CD8-positive, alpha-beta memory T cell (primary cell): ENCODE results near the gene LDHAL6B. TPM values are rescaled to one million over a fixed set of nuclear protein-coding genes. Genes with fewer than 3 reads are reported as not detected.
"Not testable (repeated sequence)": the region's sequence is repeated elsewhere in the genome, so short reads cannot be mapped to it uniquely, and the experiment has no call there.

Experiments
- CTCF ChIA-PET: fragments of 350-600 bp; sonication (Branson Sonifier 250); formaldehyde crosslinking; loops from one replicate; lab custom pipeline; 2021; ENCODE audit warnings: antibody characterized with exemption; lab: Charles Lee
- POLR2A ChIA-PET: fragments of 350-600 bp; sonication (Branson Sonifier 250); formaldehyde crosslinking; loops from one replicate; lab custom pipeline; 2021; ENCODE audit warnings: antibody characterized with exemption; lab: Charles Lee
- DNase-seq, 5 donors: peaks; one replicate each; pipeline versions ENCODE4 v3.0.0 to v3.0.0-alpha.2; 2020 to 2022; ENCODE audit warnings: mixed read lengths in 1 of 5
- H3K27ac ChIP-seq: one replicate; pipeline ENCODE4 v1.7.0; 2013; ENCODE audit warnings: low read depth, mild to moderate bottlenecking, low read length, moderate library complexity
- H3K27me3 ChIP-seq: 2 replicates; pipeline ENCODE4 v1.7.0; 2013; ENCODE audit warnings: low read length, mild to moderate bottlenecking; ENCODE audit not compliant: insufficient read depth, poor library complexity, severe bottlenecking
- H3K36me3 ChIP-seq: 2 replicates; pipeline ENCODE4 v1.7.0; 2013; ENCODE audit warnings: mild to moderate bottlenecking, low read length, moderate library complexity; ENCODE audit not compliant: insufficient read depth
- H3K4me1 ChIP-seq: 2 replicates; pipeline ENCODE4 v1.7.0; 2013; ENCODE audit warnings: mild to moderate bottlenecking, low read length, moderate library complexity; ENCODE audit not compliant: insufficient read depth
- H3K4me3 ChIP-seq: 2 replicates; pipeline ENCODE4 v1.7.0; 2013; ENCODE audit warnings: mild to moderate bottlenecking, low read length
- H3K9me3 ChIP-seq: 2 replicates; pipeline ENCODE4 v1.7.0; 2013; ENCODE audit warnings: mild to moderate bottlenecking, low read length
- H3K27ac Mint-ChIP-seq, 8 donors: one replicate each; pipeline ENCODE4 v1.8.0; 2020 to 2021; ENCODE audit warnings: mixed read lengths in 8 of 8, mild to moderate bottlenecking in 6 of 8, inconsistent platforms in 3 of 8, moderate library complexity in 3 of 8
- H3K27me3 Mint-ChIP-seq, 2 donors: one replicate each; pipeline ENCODE4 v1.8.0; 2020 to 2021; ENCODE audit warnings: mixed read lengths in 2 of 2, mild to moderate bottlenecking in 1 of 2, moderate library complexity in 1 of 2
- H3K36me3 Mint-ChIP-seq, 3 donors: one replicate each; pipeline ENCODE4 v1.8.0; 2020 to 2021; ENCODE audit warnings: mixed read lengths in 3 of 3, inconsistent platforms in 1 of 3, mild to moderate bottlenecking in 1 of 3
- H3K4me1 Mint-ChIP-seq, 3 donors: one replicate each; pipeline ENCODE4 v1.8.0; 2020 to 2021; ENCODE audit warnings: mixed read lengths in 3 of 3, inconsistent platforms in 1 of 3, mild to moderate bottlenecking in 1 of 3
- H3K4me3 Mint-ChIP-seq, 7 donors: one replicate each; pipeline ENCODE4 v1.8.0; 2020 to 2021; ENCODE audit warnings: mixed read lengths in 7 of 7, mild to moderate bottlenecking in 6 of 7, moderate library complexity in 4 of 7, inconsistent platforms in 2 of 7
- H3K9me3 Mint-ChIP-seq, 5 donors: one replicate each; pipeline ENCODE4 v1.8.0; 2020 to 2022; ENCODE audit warnings: mixed read lengths in 5 of 5, mild to moderate bottlenecking in 3 of 5, moderate library complexity in 2 of 5, inconsistent platforms in 1 of 5
- polyA plus RNA-seq: library from polyadenylated mRNA; unstranded; fragments of 300-500 nt; fragmentation: Illumina TruSeq; gene quantifications from one replicate; pipeline ENCODE4 v1.2.3, GENCODE V29; 2021
- total RNA-seq, 2 experiments: library from RNA; stranded (reverse); gene quantifications; one replicate each; pipeline ENCODE4 v1.2.3, GENCODE V29; 2021

The LDHAL6B gene
- total RNA-seq (not detected), polyA plus RNA-seq (not detected)

DNA sequence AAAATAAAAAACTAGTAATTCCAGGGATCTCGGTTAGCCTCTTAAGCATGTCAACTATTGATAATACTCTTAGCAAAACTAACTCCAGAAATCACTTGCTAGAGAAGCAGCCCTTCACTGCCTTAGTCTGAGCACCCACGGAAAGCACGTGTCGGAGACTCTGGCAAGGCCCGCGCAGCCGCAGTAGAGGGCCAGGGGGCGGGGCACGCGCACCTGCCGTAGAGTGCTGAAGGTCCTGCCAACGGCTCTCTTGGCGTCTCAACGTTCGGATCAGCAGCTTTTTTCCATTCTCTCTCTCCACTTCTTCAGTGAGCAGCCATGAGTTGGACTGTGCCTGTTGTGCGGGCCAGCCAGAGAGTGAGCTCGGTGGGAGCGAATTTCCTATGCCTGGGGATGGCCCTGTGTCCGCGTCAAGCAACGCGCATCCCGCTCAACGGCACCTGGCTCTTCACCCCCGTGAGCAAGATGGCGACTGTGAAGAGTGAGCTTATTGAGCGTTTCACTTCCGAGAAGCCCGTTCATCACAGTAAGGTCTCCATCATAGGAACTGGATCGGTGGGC is at the start of gene LDHAL6B:
Gene LDHAL6B (plus strand): TSS at position 221 of the 561 bp plus-strand sequence. CDS start 98 bp downstream, at position 319.
- no peaks in the 10 kb centered on the region for H3K36me3 Mint-ChIP-seq
- no peaks in the 10 kb centered on the region for H3K4me1 Mint-ChIP-seq
- no peak within 1 kb of the TSS for H3K27ac ChIP-seq
- no peak within 1 kb of the TSS for H3K4me3 Mint-ChIP-seq
- H3K9me3 Mint-ChIP-seq: no peaks in the 10 kb centered on the region
- no peaks in the 10 kb centered on the region for H3K4me1 ChIP-seq
- no peaks in the 10 kb centered on the region for H3K27me3 ChIP-seq
- H3K36me3 ChIP-seq: no peaks in the 10 kb centered on the region
- ChIA-PET CTCF (no interaction called here), POLR2A (no interaction called here)
- H3K27ac Mint-ChIP-seq: no peak within 1 kb of the TSS
- H3K4me3 ChIP-seq: no peak within 1 kb of the TSS
- peaks cover 1 to 10% of the 10 kb centered on the region in 2 donors for H3K27me3 Mint-ChIP-seq
- no peak for DNase-seq
- no peaks in the 10 kb centered on the region for H3K9me3 ChIP-seq

- no peak overlapping the region for H3K27ac Mint-ChIP-seq
- POLR2A ChIA-PET: no interaction called here
- CTCF ChIA-PET: no interaction called here
- no peaks in the 10 kb centered on the region for H3K27me3 ChIP-seq
- H3K36me3 Mint-ChIP-seq: no peaks in the 10 kb centered on the region
- no peak overlapping the region for H3K4me3 Mint-ChIP-seq
- H3K4me1 ChIP-seq: no peaks in the 10 kb centered on the region
- H3K9me3 ChIP-seq: no peaks in the 10 kb centered on the region
- DNase-seq: no peak
- no peak overlapping the region for H3K27ac ChIP-seq
- no peak overlapping the region for H3K4me3 ChIP-seq
- H3K27me3 Mint-ChIP-seq: peaks cover 0 to 2% of the 10 kb centered on the region in 2 donors
- H3K9me3 Mint-ChIP-seq: no peaks in the 10 kb centered on the region
- H3K4me1 Mint-ChIP-seq: no peaks in the 10 kb centered on the region
- no peaks in the 10 kb centered on the region for H3K36me3 ChIP-seq
Observed at GRCh38 chr15:59157396-59157795, 49.2 kb upstream of the LDHAL6B start.

GRCh38 chr15:59157840-59158700 is 48.6 kb upstream of the LDHAL6B start:
- Histone ChIP-seq H3K9me3 (no peaks in the 10 kb centered on the region), H3K27ac (no peak overlapping the region), H3K4me3 (no peak overlapping the region), H3K4me1 (no peaks in the 10 kb centered on the region), H3K27me3 (no peaks in the 10 kb centered on the region), H3K36me3 (no peaks in the 10 kb centered on the region)
- Mint-ChIP-seq H3K36me3 (no peaks in the 10 kb centered on the region), H3K27ac (peak overlapping the region in 1 of 8 donors; percentile 7), H3K4me1 (no peaks in the 10 kb centered on the region), H3K27me3 (peaks cover 0 to 2% of the 10 kb centered on the region in 2 donors), H3K4me3 (no peak overlapping the region), H3K9me3 (no peaks in the 10 kb centered on the region)
- ChIA-PET POLR2A (no interaction called here), CTCF (no interaction called here)
- no peak for DNase-seq

DNA sequence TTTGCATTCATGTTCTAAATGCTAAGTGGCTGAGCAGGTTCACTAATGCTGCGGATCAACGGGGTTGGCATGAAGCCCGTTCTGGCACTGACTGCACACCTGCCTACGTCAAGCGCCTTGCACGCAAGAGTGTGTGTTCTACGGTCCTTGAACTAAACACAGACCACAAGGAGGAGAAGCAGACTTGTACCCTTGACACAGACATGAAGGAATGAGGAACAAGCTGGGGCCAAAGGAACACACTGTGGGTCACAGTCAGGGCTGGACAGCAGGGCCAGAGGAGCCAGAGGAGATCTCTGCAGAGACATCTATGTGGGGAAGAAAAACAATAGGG is 48.0 kb upstream of the LDHAL6B start:
- no peak for DNase-seq
- no peaks in the 10 kb centered on the region for H3K36me3 ChIP-seq
- H3K27me3 Mint-ChIP-seq: peaks cover 0 to 2% of the 10 kb centered on the region in 2 donors
- no peaks in the 10 kb centered on the region for H3K27me3 ChIP-seq
- no peaks in the 10 kb centered on the region for H3K36me3 Mint-ChIP-seq
- no peaks in the 10 kb centered on the region for H3K9me3 Mint-ChIP-seq
- no peak overlapping the region for H3K4me3 ChIP-seq
- peak overlapping the region in 1 of 7 donors; percentile 62 for H3K4me3 Mint-ChIP-seq
- H3K9me3 ChIP-seq: no peaks in the 10 kb centered on the region
- no peak overlapping the region for H3K27ac ChIP-seq
- H3K27ac Mint-ChIP-seq: peak overlapping the region in 1 of 8 donors; percentile 7
- H3K4me1 ChIP-seq: no peaks in the 10 kb centered on the region
- CTCF ChIA-PET: no interaction called here
- POLR2A ChIA-PET: no interaction called here
- no peaks in the 10 kb centered on the region for H3K4me1 Mint-ChIP-seq

DNA sequence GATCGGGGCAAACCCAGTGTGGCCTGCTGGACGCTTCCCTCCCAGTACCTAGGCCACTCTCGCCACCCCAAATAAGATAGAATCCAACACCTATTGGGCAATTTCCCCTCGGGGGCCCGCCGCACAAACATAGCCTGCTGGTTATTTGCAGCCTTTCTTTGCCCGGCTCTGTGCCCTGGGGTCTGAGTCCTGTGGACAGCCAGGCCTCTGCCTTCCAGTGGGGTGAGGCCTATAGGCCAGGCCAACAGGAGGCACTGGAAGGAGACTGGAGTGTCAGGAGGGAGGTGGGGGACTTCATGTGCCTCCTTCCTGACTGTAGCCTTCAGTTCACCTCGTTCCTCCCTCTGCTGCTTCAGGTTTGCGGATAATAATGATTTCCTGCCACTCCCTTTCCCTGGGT is 47.4 kb upstream of the LDHAL6B start:
- ChIA-PET POLR2A (no interaction called here), CTCF (no interaction called here)
- Mint-ChIP-seq H3K4me3 (peak overlapping the region in 1 of 7 donors; percentile 70), H3K27ac (no peak overlapping the region), H3K36me3 (no peaks in the 10 kb centered on the region), H3K4me1 (no peaks in the 10 kb centered on the region), H3K27me3 (peaks cover 0 to 2% of the 10 kb centered on the region in 2 donors), H3K9me3 (no peaks in the 10 kb centered on the region)
- Histone ChIP-seq H3K27me3 (no peaks in the 10 kb centered on the region), H3K4me1 (no peaks in the 10 kb centered on the region), H3K36me3 (no peaks in the 10 kb centered on the region), H3K9me3 (no peaks in the 10 kb centered on the region), H3K4me3 (no peak overlapping the region), H3K27ac (no peak overlapping the region)
- no peak for DNase-seq

GRCh38 chr15:59160880-59161593 is 45.6 kb upstream of the LDHAL6B start:
- ChIA-PET CTCF (interaction anchor here (0.9 kb wide), 1 partner anchor 369 kb away, joined by 3 read pairs; no protein-coding TSS in a partner anchor), POLR2A (no interaction called here)
- Mint-ChIP-seq H3K9me3 (no peaks in the 10 kb centered on the region), H3K4me1 (no peaks in the 10 kb centered on the region), H3K27ac (no peak overlapping the region), H3K4me3 (no peak overlapping the region), H3K27me3 (peaks cover 0 to 3% of the 10 kb centered on the region in 2 donors), H3K36me3 (no peaks in the 10 kb centered on the region)
- H3K36me3 ChIP-seq: no peaks in the 10 kb centered on the region
- no peak overlapping the region for H3K4me3 ChIP-seq
- no peaks in the 10 kb centered on the region for H3K27me3 ChIP-seq
- DNase-seq: peak in 1 of 5 donors; percentile 13
- no peaks in the 10 kb centered on the region for H3K9me3 ChIP-seq
- H3K4me1 ChIP-seq: no peaks in the 10 kb centered on the region
- no peak overlapping the region for H3K27ac ChIP-seq

- not testable (repeated sequence) for DNase-seq
Observed at GRCh38 chr15:59162080-59162479, 44.6 kb upstream of the LDHAL6B start.

DNA sequence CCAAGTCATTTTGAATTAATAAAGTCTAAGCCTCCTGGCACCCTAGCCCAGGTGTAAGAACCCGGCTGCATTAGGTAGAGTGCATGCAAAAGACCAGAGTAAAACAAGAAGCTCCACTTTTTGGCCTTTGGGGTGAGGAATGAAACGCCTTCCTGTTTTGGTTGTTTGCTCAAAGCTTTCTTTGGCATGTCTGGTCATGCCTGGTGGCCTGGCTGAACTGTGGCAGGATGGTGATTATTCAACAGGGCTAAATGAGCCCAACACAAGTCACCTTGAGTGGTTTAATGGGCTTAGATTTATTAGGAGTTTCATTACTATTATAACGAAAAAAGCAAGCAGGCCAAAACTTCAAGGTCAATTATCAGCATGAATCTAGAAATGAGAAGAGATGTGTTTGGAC is 40.9 kb upstream of the LDHAL6B start:
- no peaks in the 10 kb centered on the region for H3K36me3 ChIP-seq
- Mint-ChIP-seq H3K9me3 (no peaks in the 10 kb centered on the region), H3K27ac (no peak overlapping the region), H3K27me3 (peaks cover 0 to 2% of the 10 kb centered on the region in 2 donors), H3K4me3 (no peak overlapping the region), H3K4me1 (no peaks in the 10 kb centered on the region), H3K36me3 (no peaks in the 10 kb centered on the region)
- no peaks in the 10 kb centered on the region for H3K27me3 ChIP-seq
- H3K4me1 ChIP-seq: no peaks in the 10 kb centered on the region
- no peak for DNase-seq
- ChIA-PET POLR2A (no interaction called here), CTCF (no interaction called here)
- no peaks in the 10 kb centered on the region for H3K9me3 ChIP-seq
- H3K27ac ChIP-seq: no peak overlapping the region
- H3K4me3 ChIP-seq: no peak overlapping the region

More at GRCh38 chr15:59162080-59162479, 44.6 kb upstream of the LDHAL6B start:
- H3K9me3 ChIP-seq, H3K9me3 Mint-ChIP-seq, H3K36me3 ChIP-seq, POLR2A ChIA-PET, H3K27me3 Mint-ChIP-seq, H3K27ac ChIP-seq, H3K36me3 Mint-ChIP-seq, H3K4me1 ChIP-seq, H3K4me3 Mint-ChIP-seq, H3K27ac Mint-ChIP-seq, H3K4me3 ChIP-seq, H3K4me1 Mint-ChIP-seq, H3K27me3 ChIP-seq: not testable (repeated sequence)
- CTCF ChIA-PET: interaction anchor here (0.8 to 0.9 kb wide), 2 partner anchors 12 to 368 kb away, joined by 3 read pairs; no protein-coding TSS in a partner anchor
